ENCODE measurements around the gene PKM. TPM values are rescaled to one million over a fixed set of nuclear protein-coding genes. Genes with fewer than 3 reads are reported as not detected.
A peak's percentile ranks its signal among the peaks of the same experiment; 100 is the strongest.

Gene PKM
- total and polyA plus RNA-seq, 9 of the 15 experiments (the other 6 are each of a cell fraction or from before 2014, with no cell fraction given) = 140 to 825 (median 383) TPM

DNA sequence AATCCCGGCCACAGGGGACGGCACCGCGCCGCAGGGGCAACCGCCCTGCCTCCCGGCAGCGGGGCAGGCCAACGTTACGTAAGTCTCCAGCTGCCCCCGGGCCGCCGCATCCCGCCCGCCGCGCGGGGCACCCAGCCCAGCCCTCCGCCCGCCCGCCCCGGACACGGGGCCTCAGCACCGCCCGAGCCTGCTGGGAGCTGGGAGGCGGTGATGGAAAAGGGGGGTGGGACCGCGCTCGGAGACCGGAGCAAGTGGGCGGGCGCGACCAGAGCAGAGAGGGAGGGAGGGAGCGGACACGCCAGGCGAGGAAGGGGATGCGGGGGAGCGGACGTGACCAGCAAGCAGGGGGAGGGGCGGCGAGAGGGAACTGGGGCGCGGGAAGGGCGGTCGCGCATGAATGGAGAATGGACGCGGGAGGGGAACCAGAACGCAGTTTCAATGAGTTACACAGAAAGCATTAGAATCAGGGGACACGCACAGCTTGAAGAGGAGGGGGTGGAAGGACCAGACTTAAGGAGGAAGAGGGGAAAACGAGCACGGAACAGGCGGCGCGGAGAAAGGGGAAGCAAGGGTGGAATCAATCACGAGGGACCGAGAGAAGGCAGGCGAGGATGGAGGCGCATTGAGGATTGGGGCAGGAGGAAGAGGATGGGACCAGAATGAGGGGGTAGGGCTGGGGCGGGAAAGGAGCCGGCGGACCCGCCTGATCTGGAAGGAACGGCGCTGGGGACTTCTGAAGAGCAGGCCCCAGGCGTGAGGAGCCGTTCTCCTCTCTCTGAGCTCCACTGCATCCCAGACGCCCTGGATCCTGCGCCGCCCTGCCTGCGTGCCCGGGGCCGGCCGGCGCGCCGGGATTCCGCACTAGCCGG lies 559 bp downstream of the PKM start:
- DNase-seq (ENCODE audit: extremely low read depth in 1 of 4, low spot score in 3 of 4) = peak; percentile 82 to 93 (median 84)
- Histone ChIP-seq H2AFZ (ENCODE audit: low read depth, low read length) (peak overlapping the region; percentile 70), H3K36me3 (ENCODE audit: control insufficient read depth, insufficient read depth, low read length) (peaks cover 28% of the 10 kb centered on the region), H3K79me2 (ENCODE audit: control insufficient read depth, insufficient read depth, low read length) (peaks cover 55% of the 10 kb centered on the region), H3K4me1 (replicated peaks in 1 of 2; ENCODE audit: control insufficient read depth in 2 of 2, insufficient read depth in 2 of 2, low read length in 2 of 2) (peaks cover 54 to 67% of the 10 kb centered on the region in 2 experiments), H3K9me3 (replicated peaks; ENCODE audit: control insufficient read depth, insufficient read depth, low read depth, low read length) (no peaks in the 10 kb centered on the region), H3K27me3 (ENCODE audit: control insufficient read depth in 2 of 2, insufficient read depth in 2 of 2, low read length in 2 of 2) (no peaks in the 10 kb centered on the region), H3K9ac (ENCODE audit: insufficient read depth in 1 of 2, low read depth in 2 of 2, low read length in 2 of 2) (peak overlapping the region; percentile 77 to 92), H3K4me2 (ENCODE audit: insufficient read depth, low read length) (peak overlapping the region; percentile 96), H3K27ac (ENCODE audit: extremely low read depth, low read depth, low read length) (peak overlapping the region; percentile 88), H3K9me1 (ENCODE audit: control insufficient read depth, insufficient read depth, low read length) (peaks cover 6% of the 10 kb centered on the region), H3K4me3 (peak overlapping the region; percentile 67), H4K20me1 (replicated peaks; ENCODE audit: control insufficient read depth, insufficient read depth, low read length) (peaks cover 8% of the 10 kb centered on the region)
- BruUV-seq (replicated peaks) = no TSS peak
- CTCF ChIA-PET (ENCODE audit: low intra/inter-chr PET ratio) = interaction anchor here (0.5 kb wide), 1 partner anchor 1042 kb away, joined by 3 read pairs; no protein-coding TSS in a partner anchor
- peak; percentile 66 for ATAC-seq
- POLR2A ChIA-PET = interaction anchor here (0.6 to 1.3 kb wide), 6 partner anchors 8 to 36 kb away, joined by 3 to 4 read pairs (median 3); no protein-coding TSS in a partner anchor
- peak; percentile 15 for FAIRE-seq
- intact Hi-C loops (cut with micrococcal nuclease) (loop anchor here (10.0 kb wide), 1 partner anchor 244 kb away; the partner anchor contains the start of gene ARIH1), in situ Hi-C loops (cut with MboI) (no loop called here)
- 1% methylated on average over 43 of the region's 79 CpGs for WGBS (ENCODE audit: insufficient coverage, low coverage, missing lambda C conversion rate)
- TF ChIP-seq, protein P1, sequence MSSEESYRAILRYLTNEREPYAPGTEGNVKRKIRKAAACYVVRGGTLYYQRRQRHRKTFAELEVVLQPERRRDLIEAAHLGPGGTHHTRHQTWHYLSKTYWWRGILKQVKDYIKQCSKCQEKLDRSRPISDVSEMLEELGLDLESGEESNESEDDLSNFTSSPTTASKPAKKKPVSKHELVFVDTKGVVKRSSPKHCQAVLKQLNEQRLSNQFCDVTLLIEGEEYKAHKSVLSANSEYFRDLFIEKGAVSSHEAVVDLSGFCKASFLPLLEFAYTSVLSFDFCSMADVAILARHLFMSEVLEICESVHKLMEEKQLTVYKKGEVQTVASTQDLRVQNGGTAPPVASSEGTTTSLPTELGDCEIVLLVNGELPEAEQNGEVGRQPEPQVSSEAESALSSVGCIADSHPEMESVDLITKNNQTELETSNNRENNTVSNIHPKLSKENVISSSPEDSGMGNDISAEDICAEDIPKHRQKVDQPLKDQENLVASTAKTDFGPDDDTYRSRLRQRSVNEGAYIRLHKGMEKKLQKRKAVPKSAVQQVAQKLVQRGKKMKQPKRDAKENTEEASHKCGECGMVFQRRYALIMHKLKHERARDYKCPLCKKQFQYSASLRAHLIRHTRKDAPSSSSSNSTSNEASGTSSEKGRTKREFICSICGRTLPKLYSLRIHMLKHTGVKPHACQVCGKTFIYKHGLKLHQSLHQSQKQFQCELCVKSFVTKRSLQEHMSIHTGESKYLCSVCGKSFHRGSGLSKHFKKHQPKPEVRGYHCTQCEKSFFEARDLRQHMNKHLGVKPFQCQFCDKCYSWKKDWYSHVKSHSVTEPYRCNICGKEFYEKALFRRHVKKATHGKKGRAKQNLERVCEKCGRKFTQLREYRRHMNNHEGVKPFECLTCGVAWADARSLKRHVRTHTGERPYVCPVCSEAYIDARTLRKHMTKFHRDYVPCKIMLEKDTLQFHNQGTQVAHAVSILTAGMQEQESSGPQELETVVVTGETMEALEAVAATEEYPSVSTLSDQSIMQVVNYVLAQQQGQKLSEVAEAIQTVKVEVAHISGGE (CRISPR knock-in tag; IDR thresholded peaks at IDR 0.05) = no peak
- TF ChIP-seq FOXM1 (IDR thresholded peaks at IDR 0.05; ENCODE audit: low read depth) (no peak), FOXM1 (CRISPR knock-in tag; IDR thresholded peaks at IDR 0.05; ENCODE audit: low read depth) (no peak; the same call in 1 of the 2 replicates), TAF15 (IDR thresholded peaks at IDR 0.05; ENCODE audit: low read depth, low read length) (no peak), THRAP3 (IDR thresholded peaks at IDR 0.05; ENCODE audit: borderline replicate concordance) (no peak), MYC (IDR thresholded peaks at IDR 0.05; ENCODE audit: low read depth, low read length) (no peak), MYC (CRISPR knock-in tag; IDR thresholded peaks at IDR 0.05; ENCODE audit: borderline replicate concordance, low read depth) (0 out of 2 replicates have a peak, but pooled peaks have one; percentile 32), NBN (IDR thresholded peaks at IDR 0.05; ENCODE audit: low read depth) (peak; percentile 48; the same call in 1 of the 2 replicates), SMAD3 (CRISPR knock-in tag; conservative IDR thresholded peaks at IDR 0.05) (no peak), RFX1 (IDR thresholded peaks at IDR 0.05) (no peak), NRF1 (conservative IDR thresholded peaks at IDR 0.05 in 1 of 2, IDR thresholded peaks at IDR 0.05 in 1 of 2) (no peak), ZNF717 (CRISPR knock-in tag; IDR thresholded peaks at IDR 0.05) (no peak), BDP1 (IDR thresholded peaks at IDR 0.05; ENCODE audit: insufficient read depth, insufficient read length) (no peak), SMC3 (conservative IDR thresholded peaks at IDR 0.05; ENCODE audit: insufficient read depth, low read depth, low read length) (no peak)
- TF ChIP-seq, protein P2, sequence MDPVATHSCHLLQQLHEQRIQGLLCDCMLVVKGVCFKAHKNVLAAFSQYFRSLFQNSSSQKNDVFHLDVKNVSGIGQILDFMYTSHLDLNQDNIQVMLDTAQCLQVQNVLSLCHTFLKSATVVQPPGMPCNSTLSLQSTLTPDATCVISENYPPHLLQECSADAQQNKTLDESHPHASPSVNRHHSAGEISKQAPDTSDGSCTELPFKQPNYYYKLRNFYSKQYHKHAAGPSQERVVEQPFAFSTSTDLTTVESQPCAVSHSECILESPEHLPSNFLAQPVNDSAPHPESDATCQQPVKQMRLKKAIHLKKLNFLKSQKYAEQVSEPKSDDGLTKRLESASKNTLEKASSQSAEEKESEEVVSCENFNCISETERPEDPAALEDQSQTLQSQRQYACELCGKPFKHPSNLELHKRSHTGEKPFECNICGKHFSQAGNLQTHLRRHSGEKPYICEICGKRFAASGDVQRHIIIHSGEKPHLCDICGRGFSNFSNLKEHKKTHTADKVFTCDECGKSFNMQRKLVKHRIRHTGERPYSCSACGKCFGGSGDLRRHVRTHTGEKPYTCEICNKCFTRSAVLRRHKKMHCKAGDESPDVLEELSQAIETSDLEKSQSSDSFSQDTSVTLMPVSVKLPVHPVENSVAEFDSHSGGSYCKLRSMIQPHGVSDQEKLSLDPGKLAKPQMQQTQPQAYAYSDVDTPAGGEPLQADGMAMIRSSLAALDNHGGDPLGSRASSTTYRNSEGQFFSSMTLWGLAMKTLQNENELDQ (CRISPR knock-in tag; IDR thresholded peaks at IDR 0.05; ENCODE audit: borderline replicate concordance) = no peak
